Renal pelvis (tissue), 12 donors: ENCODE measurements around the gene BPGM. TPM values are rescaled to one million over a fixed set of nuclear protein-coding genes. Genes with fewer than 3 reads are reported as not detected.

Experiments used
- DNase-seq: peaks from one replicate; pipeline ENCODE4 v3.0.0-alpha.2; 2013
- long read RNA-seq, 16 experiments: transcript quantifications; one replicate each; lab custom pipeline, GENCODE V29; 2026
- polyA plus RNA-seq, 3 donors: library from polyadenylated mRNA; unstranded; fragments of 120-200 nt; gene quantifications; one replicate each; pipeline ENCODE4 v1.2.1, GENCODE V29; 2013; ENCODE audit not compliant: insufficient read length in 3 of 3

The BPGM gene
- polyA plus RNA-seq, result 10 to 100 TPM; 38.6 to 43.0 (median 39.7) TPM
- long read RNA-seq, donor 1, transcript BPGM-201 (3 exons, 1,753 nt), result major isoform, 22 of 28 reads
- long read RNA-seq, donor 1, partial matches to known transcripts, result 5 of 28 reads
- long read RNA-seq, donor 1, other reads (novel, unspliced or antisense), result 0 of 28 reads
- long read RNA-seq, donor 2, transcript BPGM-201 (3 exons, 1,753 nt), result major isoform, 26 of 35 reads
- long read RNA-seq, donor 2, partial matches to known transcripts, result 8 of 35 reads
- long read RNA-seq, donor 2, other reads (novel, unspliced or antisense), result 0 of 35 reads
- long read RNA-seq, donor 3, transcript BPGM-201 (3 exons, 1,753 nt), result major isoform, 15 of 38 reads
- long read RNA-seq, donor 3, partial matches to known transcripts, result 23 of 38 reads
- long read RNA-seq, donor 3, other reads (novel, unspliced or antisense), result 0 of 38 reads
- long read RNA-seq, donor 4, transcript BPGM-201 (3 exons, 1,753 nt), result major isoform, 15 of 30 reads
- long read RNA-seq, donor 4, partial matches to known transcripts, result 15 of 30 reads
- long read RNA-seq, donor 4, other reads (novel, unspliced or antisense), result 0 of 30 reads
- long read RNA-seq, donor 5, transcript BPGM-201 (3 exons, 1,753 nt), result major isoform, 7 of 7 reads
- long read RNA-seq, donor 5, partial matches to known transcripts, result 0 of 7 reads
- long read RNA-seq, donor 5, other reads (novel, unspliced or antisense), result 0 of 7 reads
- long read RNA-seq, donor 6, transcript BPGM-201 (3 exons, 1,753 nt), result major isoform, 21 of 37 reads
- long read RNA-seq, donor 6, partial matches to known transcripts, result 16 of 37 reads
- long read RNA-seq, donor 6, other reads (novel, unspliced or antisense), result 0 of 37 reads
- long read RNA-seq, donor 7, transcript BPGM-201 (3 exons, 1,753 nt), result major isoform, 20 of 29 reads
- long read RNA-seq, donor 7, partial matches to known transcripts, result 9 of 29 reads
- long read RNA-seq, donor 7, other reads (novel, unspliced or antisense), result 0 of 29 reads
- long read RNA-seq, donor 8, transcript BPGM-201 (3 exons, 1,753 nt), result major isoform, 18 of 18 reads
- long read RNA-seq, donor 8, partial matches to known transcripts, result 0 of 18 reads
- long read RNA-seq, donor 8, other reads (novel, unspliced or antisense), result 0 of 18 reads
- long read RNA-seq, donor 9, transcript BPGM-201 (3 exons, 1,753 nt), result major isoform, 27 of 35 reads
- long read RNA-seq, donor 9, partial matches to known transcripts, result 8 of 35 reads
- long read RNA-seq, donor 9, other reads (novel, unspliced or antisense), result 0 of 35 reads
- long read RNA-seq, donor 10, transcript BPGM-201 (3 exons, 1,753 nt), result major isoform, 17 of 29 reads
- long read RNA-seq, donor 10, partial matches to known transcripts, result 12 of 29 reads
- long read RNA-seq, donor 10, other reads (novel, unspliced or antisense), result 0 of 29 reads
- long read RNA-seq, donor 11, transcript BPGM-201 (3 exons, 1,753 nt), result major isoform, 10 of 15 reads
- long read RNA-seq, donor 11, partial matches to known transcripts, result 5 of 15 reads
- long read RNA-seq, donor 11, other reads (novel, unspliced or antisense), result 0 of 15 reads
- long read RNA-seq, donor 12, transcript BPGM-201 (3 exons, 1,753 nt), result major isoform, 16 of 37 reads
- long read RNA-seq, donor 12, partial matches to known transcripts, result 21 of 37 reads
- long read RNA-seq, donor 12, other reads (novel, unspliced or antisense), result 0 of 37 reads
- long read RNA-seq, donor 13, transcript BPGM-201 (3 exons, 1,753 nt), result major isoform, 6 of 18 reads
- long read RNA-seq, donor 13, partial matches to known transcripts, result 12 of 18 reads
- long read RNA-seq, donor 13, other reads (novel, unspliced or antisense), result 0 of 18 reads
- long read RNA-seq, donor 14, transcript BPGM-201 (3 exons, 1,753 nt), result major isoform, 31 of 43 reads
- long read RNA-seq, donor 14, partial matches to known transcripts, result 12 of 43 reads
- long read RNA-seq, donor 14, other reads (novel, unspliced or antisense), result 0 of 43 reads
- long read RNA-seq, donor 15, transcript BPGM-201 (3 exons, 1,753 nt), result major isoform, 22 of 44 reads
- long read RNA-seq, donor 15, partial matches to known transcripts, result 22 of 44 reads
- long read RNA-seq, donor 15, other reads (novel, unspliced or antisense), result 0 of 44 reads
- long read RNA-seq, donor 16, transcript BPGM-201 (3 exons, 1,753 nt), result major isoform, 20 of 29 reads
- long read RNA-seq, donor 16, partial matches to known transcripts, result 9 of 29 reads
- long read RNA-seq, donor 16, other reads (novel, unspliced or antisense), result 0 of 29 reads

DNA sequence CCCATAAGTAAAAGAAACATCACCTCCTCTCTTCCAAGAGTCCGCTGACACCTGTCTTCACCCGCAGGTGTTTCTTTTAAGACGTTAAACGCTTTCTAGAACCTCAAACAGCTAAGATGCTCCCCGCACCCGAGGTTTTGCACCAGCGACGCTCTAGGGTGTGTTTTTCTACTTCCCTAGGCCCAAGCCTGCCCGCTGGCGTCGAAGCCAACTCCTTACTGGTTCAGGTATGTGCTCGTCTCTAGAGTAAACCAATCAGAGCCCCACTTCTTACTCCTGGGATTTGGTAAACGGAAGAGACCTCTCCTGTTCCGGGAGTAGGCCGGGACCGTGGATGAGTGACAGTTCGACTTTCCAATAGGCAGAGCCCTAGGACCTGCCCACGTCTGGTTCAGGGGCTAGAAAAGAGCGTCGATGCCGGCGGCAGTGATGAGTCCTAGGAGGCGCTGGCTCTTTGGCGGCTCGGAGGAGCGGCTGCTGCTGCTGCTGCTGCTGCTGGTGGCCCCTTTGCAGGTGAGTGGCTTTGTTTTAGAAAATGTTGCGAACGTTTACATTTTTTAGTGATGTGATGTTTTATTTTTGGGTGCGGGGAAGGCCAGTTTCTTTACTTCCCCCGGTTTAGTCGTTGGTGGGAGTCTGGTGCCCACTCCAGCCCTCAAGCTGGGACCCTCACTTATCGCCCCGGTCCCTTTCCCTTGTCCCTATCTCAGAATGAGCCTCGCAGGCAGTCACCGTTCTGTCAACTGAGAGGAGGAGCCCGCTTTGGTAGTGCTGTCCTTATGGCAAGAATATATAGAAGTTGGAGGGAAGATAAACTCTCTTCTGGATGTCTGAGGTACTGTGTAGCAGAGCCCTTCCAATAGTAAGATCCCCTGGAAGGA, at the start of gene BPGM:
BPGM (plus strand) TSS at position 429 of the 881 bp plus-strand sequence. CDS start 14,655 bp downstream, outside the sequence.
- DNase-seq, result peak; percentile 100

- no peak for DNase-seq
These were observed 47.3 kb upstream of the BPGM start for GRCh38 chr7:134599371-134599770.

- no peak for DNase-seq
These were observed 45.2 kb upstream of the BPGM start for GRCh38 chr7:134601459-134601858.

GRCh38 chr7:134602881-134603451, 43.7 kb upstream of the BPGM start:
- DNase-seq, result no peak

DNA sequence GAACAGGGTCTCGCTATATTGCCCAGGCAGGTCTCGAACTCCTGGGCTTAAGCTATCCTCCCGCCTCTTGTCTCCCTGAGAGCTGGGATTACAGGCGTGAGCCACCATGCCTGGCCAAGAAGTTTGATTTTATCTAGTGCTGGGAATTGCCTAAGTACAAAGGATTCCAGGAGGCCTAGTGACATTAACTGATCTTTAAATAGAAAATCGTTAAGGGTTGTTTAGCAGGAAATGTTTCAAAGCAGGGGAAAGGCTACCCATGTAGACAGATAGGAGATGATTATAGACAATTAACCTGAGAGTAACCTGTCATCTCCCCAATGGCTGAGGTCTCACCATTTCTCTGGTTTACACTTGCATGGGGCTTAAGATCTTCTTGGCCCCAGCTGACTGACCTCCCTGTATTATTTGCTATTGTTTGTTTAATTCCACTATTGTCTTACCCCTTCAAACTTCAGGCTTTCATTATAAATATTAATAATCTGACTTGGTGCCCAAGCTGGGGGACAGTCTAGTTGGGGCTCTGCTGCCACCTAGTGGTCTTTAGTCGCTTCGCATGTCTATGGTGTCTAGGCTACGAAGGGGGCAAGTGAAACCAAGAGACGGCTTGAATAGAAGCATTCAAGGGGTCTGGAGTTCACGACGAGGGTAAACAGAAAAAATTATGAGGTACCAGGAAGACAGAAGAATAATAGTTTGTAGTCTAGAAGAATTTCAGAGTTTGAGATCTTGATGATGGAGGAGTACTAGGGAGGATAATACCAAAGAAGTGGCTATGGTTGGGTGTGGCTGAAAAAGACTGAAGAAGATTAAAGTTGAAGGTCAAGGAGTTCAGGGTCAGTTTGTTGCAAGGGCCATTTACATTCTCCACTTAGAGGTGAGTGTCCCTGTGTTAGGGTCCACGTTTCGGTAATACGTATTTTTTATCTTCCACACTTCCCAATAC, 40.4 kb upstream of the BPGM start:
- DNase-seq, result peak; percentile 51

DNA sequence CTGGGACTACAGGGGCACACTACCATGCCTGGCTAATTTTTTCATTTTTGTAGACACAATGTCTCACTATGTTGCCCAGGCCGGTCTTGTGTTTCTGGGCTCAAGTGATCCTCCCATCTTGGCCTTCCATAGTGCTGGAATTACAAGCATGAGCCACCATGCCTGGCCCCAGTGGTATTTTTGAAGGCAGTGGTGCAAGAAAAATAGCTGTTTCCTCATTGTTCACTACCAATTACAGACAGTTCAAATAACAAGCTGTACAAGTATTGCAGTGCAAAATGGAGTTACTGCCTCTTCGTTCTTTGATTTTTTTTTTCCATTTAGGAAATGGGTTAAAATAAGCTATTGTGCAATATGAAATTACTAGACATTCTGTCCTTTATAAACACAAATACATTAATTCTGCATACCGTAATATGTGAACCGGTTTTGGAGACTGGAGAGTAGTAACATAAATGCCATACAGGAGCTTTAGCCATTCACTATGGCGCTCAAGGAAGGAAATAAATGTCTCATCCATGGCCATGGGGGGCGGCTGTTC, 35.0 kb upstream of the BPGM start:
- DNase-seq, result no peak

- DNase-seq, result no peak
These were observed 34.5 kb upstream of the BPGM start for GRCh38 chr7:134612197-134612596.

GRCh38 chr7:134613623-134614347, 32.9 kb upstream of the BPGM start:
- no peak for DNase-seq

DNA sequence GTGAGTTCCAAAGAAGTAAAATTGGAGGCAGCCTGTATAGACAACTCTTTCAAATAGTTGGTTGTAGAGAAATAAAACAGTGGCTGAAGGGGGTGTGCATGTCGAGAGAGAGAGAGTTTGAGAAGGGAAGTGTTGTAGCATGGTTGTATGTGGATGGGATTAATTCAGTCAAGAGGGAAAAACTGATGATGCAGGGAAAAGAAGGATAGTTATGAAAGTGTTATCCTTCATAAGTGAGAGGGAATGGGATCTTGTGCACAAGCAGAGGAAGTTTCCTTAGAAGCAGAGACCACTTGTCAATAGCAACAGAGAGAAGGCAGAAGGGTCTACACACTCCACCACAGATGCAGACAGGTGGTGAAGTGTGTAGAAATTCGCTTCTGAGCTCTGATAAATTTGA, 30.0 kb upstream of the BPGM start:
- no peak for DNase-seq

- no peak for DNase-seq
These were observed 27.7 kb upstream of the BPGM start for GRCh38 chr7:134618756-134619530.

DNA sequence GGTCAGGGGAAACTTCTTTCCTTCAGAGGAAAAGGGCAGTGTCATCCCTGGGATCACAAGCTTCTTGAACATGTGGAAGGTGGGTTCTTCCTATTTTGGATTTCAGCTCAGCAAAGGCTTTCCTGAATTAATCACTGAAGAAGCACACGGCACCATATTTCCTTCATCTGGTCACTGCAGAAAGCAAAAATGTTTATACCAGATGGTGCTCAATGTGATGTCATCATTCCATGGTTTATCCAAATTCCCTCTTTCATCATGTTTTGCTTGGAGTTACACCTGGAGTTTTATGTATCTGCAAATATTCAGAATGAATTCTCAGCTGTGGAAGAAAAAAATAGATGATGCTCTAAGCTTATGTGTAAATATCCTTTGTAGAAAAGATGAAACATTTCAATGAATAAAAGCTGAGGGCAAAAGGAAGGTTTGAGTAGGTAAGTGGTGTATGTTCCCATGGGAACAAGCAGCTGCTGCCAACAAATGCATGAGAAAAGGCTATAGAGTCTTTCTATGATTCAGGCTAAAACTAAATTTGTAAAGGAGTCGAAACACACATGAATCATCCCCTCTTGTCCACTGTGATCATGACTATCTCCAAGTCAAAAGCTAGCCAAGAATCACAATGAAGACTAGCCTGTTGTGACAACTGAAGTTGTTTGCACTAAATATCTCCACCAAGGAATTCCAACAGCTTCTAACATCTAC, 26.9 kb upstream of the BPGM start:
- no peak for DNase-seq

DNA sequence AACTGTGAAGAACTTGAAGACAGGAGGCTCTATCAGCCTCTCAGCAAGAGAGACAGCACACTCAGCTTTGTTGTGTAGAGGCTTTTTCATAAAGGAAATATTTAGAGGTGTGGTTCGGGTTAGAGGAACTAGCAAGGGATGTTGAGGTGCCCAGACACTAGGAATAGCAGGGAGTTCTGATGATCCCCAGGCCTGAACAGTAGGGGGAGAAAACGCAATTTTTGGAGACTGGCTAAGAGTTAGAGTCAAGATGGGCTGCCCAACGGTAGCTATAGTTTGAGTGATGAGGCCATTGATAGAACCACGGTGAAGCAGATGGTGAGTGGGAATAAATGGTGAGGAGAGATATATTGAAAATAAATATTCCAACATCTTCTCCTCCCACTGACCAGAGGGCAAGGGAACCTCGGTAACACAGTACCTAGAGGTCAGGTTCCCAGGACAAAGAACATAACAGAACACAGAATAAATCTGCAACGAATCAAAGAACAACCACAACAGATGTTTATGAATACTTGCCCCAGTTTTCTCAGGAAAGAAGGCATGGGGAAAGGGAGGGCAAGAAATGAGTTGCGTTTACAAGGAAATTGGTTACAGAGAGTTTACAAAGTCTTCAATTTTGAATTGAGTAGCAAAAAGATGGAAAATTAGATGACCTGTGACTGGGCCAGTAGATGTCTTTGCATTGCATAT, 24.2 kb upstream of the BPGM start:
- no peak for DNase-seq

- DNase-seq, result no peak
These were observed 23.5 kb upstream of the BPGM start for GRCh38 chr7:134623193-134623592.

GRCh38 chr7:134625550-134625949, 21.1 kb upstream of the BPGM start:
- no peak for DNase-seq
